Hepatocyte (in vitro differentiated cells): Measurements from ENCODE around the gene EIF6.

Source experiments
- EZH2 ChIP-seq: fragments of 200-600 bp; sonication (generic); IDR thresholded peaks from 2 replicates; pipeline ENCODE4 v1.6.1; 2016; ENCODE audit warnings: antibody characterized with exemption, mild to moderate bottlenecking, borderline replicate concordance
- EZH2phosphoT487 ChIP-seq: fragments of 200-600 bp; sonication (generic); IDR thresholded peaks from one replicate; pipeline ENCODE4 v1.6.1; 2018; ENCODE audit warnings: antibody characterized with exemption, mild to moderate bottlenecking, low read depth, moderate library complexity; ENCODE audit not compliant: unreplicated experiment, severe bottlenecking
- TF ChIP-seq, protein P1 (sequence below): fragments of 200-600 bp; sonication (generic); IDR thresholded peaks from 2 replicates; pipeline ENCODE4 v1.5.1; 2016; ENCODE audit warnings: antibody characterized with exemption, mild to moderate bottlenecking; ENCODE audit not compliant: poor library complexity

DNA sequence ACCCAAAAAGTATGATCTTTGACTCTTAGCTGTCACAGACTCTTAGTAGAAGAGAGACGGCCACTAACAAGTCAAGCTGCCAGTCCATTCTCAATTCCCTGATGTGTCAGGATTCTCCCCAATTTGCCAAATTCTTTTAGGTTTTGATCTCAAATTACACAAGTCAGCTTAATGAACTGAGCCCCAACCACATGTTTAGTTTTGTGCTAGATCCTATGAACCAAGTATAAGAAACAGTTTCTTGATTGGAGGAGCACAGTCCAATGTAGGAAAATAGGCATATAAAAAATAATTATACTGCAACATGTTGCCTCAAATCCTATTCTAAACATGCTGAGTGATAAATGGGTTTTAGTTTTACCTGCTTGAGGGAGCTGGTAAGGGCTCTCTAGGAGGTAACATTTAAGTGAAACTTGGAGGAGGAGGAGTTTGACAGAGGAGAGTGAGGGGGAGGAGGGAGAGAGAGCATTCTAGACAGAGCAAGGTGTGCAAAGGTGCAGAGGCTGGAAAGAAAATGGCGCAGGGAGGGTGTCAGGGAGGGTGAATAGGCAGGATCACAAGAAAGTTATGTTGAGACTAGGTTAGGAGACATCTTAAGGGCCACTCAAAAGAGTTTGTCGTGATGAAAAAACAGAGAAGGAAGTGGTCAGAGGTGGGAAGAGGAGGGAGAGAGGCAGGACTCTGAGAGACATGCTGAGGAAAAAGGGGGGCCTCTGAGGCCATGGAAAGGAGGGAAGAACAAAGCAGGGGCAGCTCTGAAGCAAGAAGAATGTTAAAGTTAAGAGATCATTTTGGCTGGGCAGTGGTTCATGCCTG lies 30.5 kb upstream of the EIF6 start:
- no peak for TF ChIP-seq EZH2
- TF ChIP-seq, protein P1, sequence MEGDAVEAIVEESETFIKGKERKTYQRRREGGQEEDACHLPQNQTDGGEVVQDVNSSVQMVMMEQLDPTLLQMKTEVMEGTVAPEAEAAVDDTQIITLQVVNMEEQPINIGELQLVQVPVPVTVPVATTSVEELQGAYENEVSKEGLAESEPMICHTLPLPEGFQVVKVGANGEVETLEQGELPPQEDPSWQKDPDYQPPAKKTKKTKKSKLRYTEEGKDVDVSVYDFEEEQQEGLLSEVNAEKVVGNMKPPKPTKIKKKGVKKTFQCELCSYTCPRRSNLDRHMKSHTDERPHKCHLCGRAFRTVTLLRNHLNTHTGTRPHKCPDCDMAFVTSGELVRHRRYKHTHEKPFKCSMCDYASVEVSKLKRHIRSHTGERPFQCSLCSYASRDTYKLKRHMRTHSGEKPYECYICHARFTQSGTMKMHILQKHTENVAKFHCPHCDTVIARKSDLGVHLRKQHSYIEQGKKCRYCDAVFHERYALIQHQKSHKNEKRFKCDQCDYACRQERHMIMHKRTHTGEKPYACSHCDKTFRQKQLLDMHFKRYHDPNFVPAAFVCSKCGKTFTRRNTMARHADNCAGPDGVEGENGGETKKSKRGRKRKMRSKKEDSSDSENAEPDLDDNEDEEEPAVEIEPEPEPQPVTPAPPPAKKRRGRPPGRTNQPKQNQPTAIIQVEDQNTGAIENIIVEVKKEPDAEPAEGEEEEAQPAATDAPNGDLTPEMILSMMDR = no peak
- TF ChIP-seq EZH2phosphoT487 = no peak
